ENCODE results near the gene TCAP.

The TCAP gene

DNA sequence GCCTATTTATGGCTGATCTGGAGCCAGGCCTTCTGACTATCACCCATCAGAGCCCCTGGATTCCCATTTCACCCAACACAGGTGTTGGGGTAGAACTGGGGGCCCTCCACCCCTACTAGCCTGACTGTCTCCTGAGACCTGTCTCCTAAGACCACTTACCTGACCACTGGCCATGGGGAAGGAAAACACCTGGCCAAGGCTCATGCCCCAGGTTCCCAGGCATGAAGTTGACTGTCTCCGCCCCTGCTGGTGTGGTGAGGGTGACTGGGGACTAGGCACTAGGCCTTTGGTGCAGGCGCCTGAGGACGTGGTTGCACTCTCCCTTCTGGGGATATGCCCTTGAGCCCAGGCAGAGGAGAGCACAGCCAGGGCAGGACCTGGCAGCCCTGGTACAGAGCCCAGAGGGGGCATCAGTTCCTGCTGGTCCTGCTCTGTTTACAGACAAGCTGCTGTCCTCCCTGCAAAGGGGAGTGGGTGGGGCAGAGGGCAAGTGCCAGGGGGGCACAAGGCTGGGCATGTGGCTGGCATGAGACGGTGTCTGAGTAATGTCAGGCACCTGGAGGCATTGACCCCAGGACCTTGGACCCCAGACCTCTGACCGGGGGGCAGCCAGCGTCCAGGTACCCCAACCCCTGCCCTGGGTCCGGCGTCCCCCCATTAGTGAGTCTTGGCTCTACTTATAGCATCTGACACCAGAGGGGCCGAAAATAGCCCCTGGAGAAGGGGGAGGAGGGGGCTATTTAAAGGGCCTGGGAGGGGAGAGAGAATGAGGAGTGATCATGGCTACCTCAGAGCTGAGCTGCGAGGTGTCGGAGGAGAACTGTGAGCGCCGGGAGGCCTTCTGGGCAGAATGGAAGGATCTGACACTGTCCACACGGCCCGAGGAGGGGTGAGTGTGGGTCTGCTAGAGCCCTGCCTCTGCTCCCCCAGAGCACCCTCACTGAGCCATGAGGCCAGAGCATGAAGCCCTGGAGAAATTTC lies at the start of gene TCAP:
Gene TCAP (plus strand): TSS at position 769 of the 981 bp plus-strand sequence. CDS start 11 bp downstream, at position 780.
- DNase-seq (ENCODE audit: low spot score), result no peak

GRCh38 chr17:39615434-39615833 lies 49.7 kb upstream of the TCAP start:
- no peak for DNase-seq (ENCODE audit: low spot score)

GRCh38 chr17:39617100-39617445 lies 48.1 kb upstream of the TCAP start:
- no peak for DNase-seq (ENCODE audit: low spot score)

DNA sequence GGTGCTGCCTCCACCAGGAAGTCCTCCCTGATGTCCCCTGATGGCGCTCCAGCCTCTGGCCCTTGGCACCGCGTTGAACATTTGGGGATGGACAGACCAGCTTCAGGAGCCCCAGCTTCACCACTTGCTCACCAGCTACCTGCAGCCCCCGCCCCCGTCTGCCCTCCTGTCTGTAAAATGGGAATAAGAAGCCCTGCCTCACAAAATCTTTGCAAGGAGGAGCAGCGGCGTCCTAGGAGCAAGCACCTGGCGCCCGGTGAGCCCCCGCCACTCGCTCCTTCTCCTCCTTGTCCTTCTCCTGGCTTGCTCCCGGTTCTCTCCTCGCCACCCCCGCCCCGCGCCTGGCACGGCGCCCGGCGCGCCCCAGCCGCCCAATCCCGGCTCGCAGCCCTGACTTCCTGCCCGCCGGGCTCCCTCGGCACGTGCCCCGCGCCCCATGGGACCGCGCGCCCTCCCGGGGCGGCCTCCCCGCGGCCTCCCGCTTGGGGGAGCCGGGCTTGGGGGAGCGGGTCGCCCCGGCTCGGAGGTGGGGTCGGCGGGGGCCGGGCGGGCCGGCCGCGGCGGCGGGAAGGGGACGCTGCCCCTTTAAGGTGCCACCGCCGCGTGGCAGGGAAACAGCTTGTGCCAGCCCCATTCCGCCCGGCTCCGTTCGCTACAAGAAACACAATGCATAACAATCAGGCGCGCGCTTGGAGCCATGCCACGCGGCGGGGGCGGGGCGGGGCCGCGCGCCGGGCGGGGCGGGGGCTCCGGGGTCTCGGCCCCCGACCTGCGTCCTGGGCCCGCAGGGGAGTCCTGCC lies 47.5 kb upstream of the TCAP start:
- peak; percentile 77 for DNase-seq (ENCODE audit: low spot score)

DNA sequence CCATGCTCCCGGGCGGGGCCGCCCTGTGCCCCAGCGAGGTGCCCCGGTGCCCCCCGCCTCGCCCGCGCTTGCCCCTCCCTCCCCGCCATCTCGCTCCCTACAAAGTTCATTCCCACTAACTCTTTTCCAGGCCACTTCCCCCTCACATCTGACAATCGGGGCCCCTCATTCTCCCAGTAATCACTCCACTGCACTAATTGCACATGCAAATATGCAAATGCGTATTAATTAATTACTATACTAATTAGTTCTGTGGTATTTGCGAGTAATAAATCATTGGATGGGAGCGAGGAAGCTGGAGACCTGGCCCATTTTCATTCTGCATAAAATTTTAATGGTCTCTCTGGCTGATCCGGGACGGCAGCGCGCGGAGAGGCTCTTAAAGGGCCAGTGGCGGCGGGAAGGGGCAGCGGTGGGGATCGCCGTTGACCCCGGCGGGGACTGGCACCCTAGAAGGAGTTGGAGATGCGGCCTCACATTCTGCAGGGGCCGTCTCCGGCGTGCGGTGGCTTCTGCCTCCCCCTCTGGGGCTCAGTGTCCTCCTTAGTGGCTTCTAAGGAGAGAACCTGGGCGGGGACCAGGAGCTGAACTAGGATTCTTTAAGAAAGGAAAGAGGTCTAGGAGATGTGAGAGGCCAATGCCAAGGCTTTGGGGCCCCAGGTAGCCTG lies 46.8 kb upstream of the TCAP start:
- peak; percentile 54 for DNase-seq (ENCODE audit: low spot score)

GRCh38 chr17:39618956-39619785 lies 46.0 kb upstream of the TCAP start:
- DNase-seq (ENCODE audit: low spot score), result no peak

- DNase-seq (ENCODE audit: low spot score), result no peak
Measured at GRCh38 chr17:39619786-39620101, 45.4 kb upstream of the TCAP start.

GRCh38 chr17:39621523-39622379 lies 43.4 kb upstream of the TCAP start:
- DNase-seq (ENCODE audit: low spot score), result peak; percentile 91

DNA sequence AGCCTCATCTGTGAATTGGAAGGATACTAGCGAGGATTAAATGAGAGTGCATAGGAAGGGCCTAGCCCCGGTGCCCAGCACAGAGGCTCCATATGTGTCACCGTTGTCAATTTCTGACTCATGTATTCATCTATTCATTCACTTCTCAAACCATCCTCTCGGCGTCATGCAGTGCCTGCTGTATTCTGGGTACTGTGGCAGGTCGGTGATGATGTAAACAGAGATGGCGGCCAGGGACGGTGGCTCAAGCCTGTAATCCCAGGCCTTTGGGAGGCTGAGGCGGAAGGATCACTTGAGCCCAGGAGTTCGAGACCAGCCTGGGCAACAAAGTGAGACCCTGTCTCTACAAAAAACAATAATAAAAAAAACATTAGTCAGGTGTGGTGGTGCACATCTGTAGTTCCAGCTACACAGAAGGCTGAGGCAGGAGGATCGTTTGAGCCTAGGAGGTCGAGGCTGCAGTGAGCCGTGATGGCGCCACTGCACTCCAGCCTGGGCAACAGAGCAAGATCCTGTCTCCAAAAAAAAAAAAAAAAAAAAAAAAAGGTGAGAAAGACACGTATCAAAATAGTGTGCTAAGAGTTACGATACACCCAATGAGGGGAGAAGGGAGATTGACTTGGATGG lies 42.7 kb upstream of the TCAP start:
- DNase-seq (ENCODE audit: low spot score), result no peak

- peak; percentile 86 for DNase-seq (ENCODE audit: low spot score)
Measured at GRCh38 chr17:39623356-39623950, 41.7 kb upstream of the TCAP start.

DNA sequence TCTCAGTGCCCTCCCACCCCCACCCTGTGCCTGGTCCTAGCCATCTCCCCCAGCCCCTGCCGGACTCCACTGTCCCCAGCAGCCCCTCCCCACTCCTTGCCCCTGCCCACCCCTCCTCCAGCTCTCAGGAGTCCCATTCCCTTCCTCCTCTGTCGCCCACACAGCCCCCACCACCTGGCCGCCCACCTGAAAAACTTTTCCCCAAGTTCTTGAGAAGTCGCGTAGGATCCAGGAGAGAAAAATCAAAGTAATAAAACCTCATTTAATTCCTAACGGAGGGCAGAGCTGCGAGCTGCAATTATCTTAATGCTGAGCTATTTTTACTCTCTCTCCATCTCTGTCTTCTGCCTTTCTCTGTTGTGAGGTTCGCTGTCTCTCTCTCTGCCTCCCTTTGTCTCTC lies 40.8 kb upstream of the TCAP start:
- no peak for DNase-seq (ENCODE audit: low spot score)

DNA sequence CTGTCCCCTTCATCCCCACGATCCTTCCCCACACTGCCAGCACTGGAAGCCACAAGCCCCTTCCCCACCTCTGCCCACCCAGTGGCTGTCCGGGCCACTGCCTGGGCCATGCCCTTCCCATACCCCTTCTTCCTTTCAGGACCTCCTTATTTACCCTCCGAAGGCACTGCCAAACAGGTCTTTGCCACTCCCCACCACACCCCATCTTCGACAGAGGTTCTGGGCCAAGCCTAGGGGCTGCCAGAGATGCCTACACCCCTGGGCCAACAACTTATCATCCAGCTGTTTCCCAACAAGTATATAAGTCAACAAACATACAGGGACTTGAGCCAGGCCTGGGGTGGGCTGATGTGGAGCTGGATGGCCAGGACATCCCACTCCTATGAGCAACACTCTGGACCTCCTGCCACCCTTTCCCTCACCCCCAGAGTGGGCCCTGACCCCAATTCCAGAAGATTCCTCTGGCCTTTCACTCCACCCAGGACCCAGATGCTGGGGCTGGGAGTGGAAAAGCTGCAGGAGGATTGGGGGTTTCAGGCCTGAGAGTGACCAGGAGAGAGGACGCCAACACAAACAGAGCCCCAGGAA lies 39.9 kb upstream of the TCAP start:
- DNase-seq (ENCODE audit: low spot score), result no peak

DNA sequence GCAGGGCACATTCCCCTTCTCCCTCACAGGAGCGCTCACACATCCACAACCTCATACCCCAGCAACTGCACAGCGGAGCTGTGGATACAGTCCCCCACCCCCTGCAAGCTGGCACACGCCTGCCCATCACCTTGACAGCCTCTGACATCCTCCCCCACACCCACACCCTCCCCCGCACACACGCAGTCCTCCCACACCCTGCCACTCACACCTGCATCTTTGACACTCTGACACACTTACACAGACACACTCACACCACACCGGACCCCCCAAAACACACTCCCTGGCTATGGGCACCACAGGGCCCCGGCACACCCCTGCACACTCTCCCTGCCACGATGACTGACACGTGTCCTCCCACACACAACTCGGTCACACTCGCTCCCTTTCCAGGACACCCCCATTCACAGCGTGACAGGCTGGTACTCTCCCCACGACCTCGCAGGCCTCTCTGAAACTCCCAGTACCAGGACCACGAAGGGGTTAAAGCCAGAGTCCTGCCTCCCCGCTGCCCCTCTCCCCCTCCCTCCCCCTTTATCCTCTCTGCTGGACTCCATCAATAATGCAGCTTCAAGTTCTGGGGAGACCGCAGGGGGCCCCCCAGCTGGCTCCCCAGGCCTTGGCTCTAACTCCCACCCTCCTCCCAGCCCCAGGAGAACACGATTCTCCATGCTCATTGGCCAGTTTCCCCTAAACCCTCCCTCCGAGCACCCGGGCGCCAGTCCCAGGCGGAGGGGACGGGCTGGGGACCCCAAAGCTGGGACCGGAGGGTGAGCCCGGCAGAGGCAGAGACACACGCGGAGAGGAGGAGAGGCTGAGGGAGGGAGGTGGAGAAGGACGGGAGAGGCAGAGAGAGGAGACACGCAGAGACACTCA lies 38.7 kb upstream of the TCAP start, which contains the start of gene PPP1R1B:
Gene PPP1R1B (plus strand): TSS at position 782 of the 876 bp plus-strand sequence. CDS start 441 bp downstream, outside the sequence.
- no peak for DNase-seq (ENCODE audit: low spot score)

- DNase-seq (ENCODE audit: low spot score), result no peak
Measured at GRCh38 chr17:39627047-39627711, 38.0 kb upstream of the TCAP start.

DNA sequence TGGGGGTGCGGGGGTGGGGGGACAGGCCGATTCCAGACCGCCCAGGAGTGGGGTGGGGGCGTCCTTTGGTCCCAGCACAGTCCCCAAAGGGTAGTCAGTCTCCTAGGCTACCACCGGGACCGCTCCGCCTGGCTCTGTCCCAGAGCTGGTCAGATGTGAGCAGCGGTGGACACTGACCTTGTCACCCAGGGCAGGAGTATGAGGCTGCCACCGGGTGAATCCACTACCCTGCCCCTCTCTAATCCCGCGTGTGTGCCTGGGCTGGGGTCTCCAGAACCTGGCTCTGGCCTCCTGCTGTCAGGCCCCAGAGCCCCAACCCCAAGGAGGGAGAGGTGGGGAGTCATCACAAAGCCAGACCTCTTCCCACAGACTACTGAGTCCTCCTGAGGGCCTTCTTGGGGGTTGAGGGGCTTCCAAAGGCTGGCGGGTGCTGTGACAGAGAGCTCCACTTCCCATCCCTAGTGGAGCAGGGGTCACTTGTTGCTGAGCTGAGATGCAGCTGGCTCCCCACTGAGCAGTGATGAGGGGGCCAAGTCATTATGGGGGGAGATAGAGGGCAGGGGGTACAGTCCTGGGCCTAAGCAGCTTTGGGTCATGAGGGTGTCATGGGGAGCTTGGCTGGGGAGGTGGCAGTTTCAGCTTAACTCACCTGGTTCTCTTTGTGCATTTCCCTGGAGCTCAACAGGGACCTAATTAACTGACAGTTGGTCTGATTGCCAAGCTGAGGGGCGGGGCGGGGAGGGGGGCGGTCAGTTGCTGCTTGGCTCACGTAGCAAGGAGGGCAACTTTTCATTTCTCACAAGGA lies 37.2 kb upstream of the TCAP start:
- DNase-seq (ENCODE audit: low spot score), result no peak

GRCh38 chr17:39628655-39629493 lies 36.3 kb upstream of the TCAP start:
- DNase-seq (ENCODE audit: low spot score), result no peak

Data from hepatic stellate cell (primary cell).